SK-N-MC (cell line): ENCODE data around the gene GPR27.

ENCODE experiments used
- EZH2 ChIP-seq: fragments of 200-600 bp; sonication (generic); IDR thresholded peaks from one replicate; pipeline ENCODE4 v1.6.1; 2017; ENCODE audit warnings: antibody characterized with exemption
- POLR2AphosphoS5 ChIP-seq: IDR thresholded peaks from 2 replicates; pipeline ENCODE4 v1.6.1; 2012; ENCODE audit warnings: mild to moderate bottlenecking, low read depth, low read length, borderline replicate concordance

- TF ChIP-seq EZH2 = no peak
- TF ChIP-seq POLR2AphosphoS5 = no peak
Measured at GRCh38 chr3:71754610-71755253, 1.1 kb downstream of the GPR27 start.
